NCI-H345 treated with DMSO at 0.1 percent for 48 hours (cell line): ENCODE results near the gene RASSF5.
A peak's percentile ranks its signal among the peaks of the same experiment; 100 is the strongest.
"Not testable (repeated sequence)": the region's sequence is repeated elsewhere in the genome, so short reads cannot be mapped to it uniquely, and the experiment has no call there.

Source experiments
- DNase-seq: peaks from one replicate; lab custom pipeline; 2025; ENCODE audit not compliant: unreplicated experiment; lab: John Stamatoyannopoulos, UW

The RASSF5 gene

DNA sequence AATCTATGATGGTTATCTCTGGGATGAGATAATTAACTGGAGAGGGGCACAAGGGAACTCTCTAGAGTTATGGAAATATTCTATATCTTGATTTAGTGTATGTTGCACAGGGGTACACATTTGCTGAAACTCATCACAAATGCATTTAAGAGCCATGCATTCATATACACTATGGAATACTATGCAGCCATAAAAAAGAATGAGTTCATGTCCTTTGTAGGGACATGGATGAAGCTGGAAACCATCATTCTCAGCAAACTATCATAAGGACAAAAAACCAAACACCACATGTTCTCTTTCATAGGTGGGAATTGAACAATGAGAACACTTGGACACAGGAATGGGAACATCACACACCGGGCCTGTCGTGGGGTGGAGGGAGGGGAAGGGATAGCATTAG lies 119.1 kb downstream of the RASSF5 start:
- not testable (repeated sequence) for DNase-seq

DNA sequence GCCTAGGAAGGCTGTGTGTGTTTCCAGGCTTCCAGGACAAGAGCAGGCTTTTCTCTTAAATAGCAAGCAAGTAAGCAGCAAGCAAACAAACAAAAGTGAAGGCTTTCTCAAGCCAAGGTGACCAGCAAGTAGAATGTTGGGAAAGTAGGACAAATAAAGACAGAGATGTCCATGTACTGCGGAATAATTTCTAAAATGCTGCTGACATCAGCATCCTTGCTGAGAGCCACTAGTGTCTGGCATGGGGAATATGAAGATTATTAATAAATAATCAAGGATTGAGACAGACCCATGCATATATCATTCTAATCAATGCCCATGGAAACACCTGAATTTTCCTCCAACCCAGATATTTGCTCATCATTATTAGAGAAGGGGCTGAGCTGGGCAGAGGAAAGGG lies 121.6 kb downstream of the RASSF5 start:
- DNase-seq: no peak

DNA sequence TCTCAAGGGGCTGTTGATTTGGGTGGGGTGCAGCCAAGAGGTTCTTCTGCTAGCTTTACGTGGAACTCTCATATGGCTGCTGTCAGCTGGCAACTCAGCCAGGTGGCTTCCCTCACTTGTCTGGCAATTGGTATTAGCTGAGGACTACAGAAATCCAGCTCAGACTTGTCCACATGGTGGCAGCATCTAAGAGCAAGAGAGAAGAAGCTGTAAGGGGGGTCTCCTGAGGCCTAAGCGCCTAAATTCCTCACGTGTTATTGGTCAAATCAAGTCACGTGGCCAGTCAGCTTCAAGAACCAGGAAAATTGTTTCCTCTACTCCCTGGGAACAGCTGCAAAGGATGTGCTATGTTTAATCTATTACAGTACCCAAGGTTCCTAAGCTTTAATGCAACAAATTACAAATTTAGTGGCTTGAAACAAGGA lies 123.8 kb downstream of the RASSF5 start:
- DNase-seq: peak; percentile 59

DNA sequence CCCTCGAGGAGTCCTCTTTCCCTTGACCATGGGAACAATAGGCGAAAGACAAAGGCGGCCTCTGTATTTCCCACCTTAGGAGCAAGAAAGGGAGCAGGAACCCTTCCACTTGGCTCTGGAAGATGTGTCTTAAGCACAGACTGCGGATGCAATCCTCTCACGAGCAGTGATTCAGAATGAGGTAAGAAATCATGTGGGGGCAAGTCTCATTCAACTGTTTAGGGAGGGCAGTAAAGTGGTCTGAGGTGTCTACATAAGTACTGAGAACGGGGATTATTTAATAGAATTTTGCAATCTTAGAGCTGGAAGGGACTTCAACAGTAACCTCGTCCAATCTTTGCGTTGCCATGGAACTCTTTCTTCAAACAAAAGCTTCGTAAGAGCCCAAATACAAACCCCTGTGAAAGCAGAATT lies 126.4 kb downstream of the RASSF5 start:
- no peak for DNase-seq

DNA sequence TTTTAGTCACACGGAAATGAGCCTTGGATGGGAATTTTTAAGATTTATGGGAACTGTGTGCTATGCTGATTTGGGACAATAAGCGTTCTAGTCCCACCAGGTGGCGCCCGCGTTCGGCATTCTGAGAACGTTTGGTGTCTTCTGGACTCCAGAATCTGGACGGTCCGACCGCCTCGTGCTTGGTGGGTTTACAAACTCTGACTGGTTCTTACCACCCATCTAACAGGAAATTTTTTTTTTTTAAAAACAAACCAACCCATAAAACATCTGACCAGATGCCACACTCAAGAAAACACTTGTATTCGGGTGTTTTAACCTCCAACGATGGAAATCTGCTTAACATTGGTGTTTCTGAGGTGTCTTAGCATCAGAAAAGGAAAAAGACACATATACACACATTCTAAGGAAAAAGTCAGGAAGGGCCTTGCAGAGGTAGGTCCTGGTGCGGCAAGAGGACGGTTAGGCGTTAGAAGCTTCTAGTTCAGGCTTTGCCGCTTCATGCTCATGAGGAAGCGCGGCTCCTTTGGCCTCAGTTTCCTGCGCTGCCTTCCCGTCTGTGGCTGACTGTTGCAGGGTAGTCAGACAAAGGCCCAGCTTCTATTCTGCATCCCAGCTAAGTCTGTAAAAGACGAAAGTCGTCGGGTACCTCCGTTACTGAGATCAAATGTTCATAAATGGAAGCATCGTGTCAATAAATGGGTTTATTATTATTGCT lies 127.2 kb downstream of the RASSF5 start:
- DNase-seq: peak; percentile 76

DNA sequence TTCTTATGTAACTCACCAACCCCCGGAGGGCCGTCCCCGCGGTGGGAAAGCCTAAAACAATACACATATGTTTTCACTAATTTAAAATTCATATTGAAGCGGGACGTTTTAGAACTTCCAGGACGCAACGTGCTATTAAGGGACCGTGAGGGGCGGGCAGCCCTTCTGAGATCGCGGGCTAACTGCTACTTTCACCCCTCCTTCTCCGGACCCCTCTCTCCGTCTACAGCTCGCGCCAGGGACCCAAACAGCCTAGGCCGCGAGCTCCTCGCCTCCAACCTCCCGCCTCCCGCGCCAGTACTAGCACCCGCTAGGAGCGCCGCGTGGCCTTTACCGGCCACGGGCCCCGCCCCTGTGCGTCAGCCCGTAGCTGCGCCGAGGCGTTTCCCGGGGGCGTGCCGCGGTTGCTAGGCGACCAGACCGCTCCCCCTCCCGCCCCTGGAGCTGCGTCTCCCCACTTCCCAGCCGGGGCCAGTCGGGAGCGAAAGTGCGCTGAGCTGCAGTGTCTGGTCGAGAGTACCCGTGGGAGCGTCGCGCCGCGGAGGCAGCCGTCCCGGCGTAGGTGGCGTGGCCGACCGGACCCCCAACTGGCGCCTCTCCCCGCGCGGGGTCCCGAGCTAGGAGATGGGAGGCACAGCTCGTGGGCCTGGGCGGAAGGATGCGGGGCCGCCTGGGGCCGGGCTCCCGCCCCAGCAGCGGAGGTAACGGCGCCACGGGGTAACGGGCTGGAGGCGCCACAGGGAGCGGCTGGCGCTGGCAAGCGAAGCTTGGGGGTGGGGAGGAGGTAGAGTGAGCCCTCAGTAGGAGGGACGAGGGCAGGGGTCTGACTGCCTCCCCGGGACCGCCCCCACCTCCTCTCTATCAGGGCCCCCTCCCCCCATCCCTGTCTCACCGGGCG lies 128.0 kb downstream of the RASSF5 start, which contains the start of gene DYRK3:
Gene DYRK3 (plus strand): TSS at position 457 of the 898 bp plus-strand sequence. CDS start 168 bp downstream, at position 625.
- DNase-seq: peak; percentile 91

DNA sequence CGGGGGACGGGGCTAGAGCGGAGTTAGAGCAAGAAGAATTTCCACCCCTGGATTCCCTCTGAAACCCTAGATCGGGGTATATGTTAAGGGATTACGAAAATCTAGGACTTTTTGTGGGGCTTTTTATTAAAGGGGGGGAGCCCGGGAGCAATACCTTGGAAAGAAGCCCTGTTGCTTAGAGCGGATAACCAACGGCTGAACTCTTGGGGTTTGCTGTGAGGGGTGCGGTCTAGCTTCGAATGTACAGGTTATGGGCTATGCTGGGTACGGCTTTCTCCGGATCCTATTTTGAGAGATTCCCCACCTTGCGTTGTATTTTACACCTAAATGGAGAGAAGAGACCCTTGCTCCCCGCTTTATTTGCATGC lies 128.6 kb downstream of the RASSF5 start:
- DNase-seq: peak; percentile 4

DNA sequence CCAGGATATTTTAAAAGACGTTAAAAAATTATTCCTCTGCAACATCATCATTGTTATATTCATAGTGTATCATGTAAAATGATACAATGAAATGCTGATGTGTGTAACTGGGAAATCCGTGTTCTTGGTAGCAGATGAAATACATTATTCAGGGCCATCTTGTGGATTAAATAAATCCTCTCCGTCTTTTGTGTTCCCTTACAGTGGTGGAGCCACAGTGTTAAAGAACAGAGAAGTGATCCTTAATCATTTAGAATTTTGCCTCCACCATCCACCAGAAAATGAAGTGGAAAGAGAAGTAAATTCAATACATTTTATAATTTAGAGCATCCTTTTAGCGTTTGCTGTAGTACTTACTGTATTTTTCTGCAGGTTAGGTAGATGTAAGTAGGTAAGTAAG lies 129.3 kb downstream of the RASSF5 start:
- DNase-seq: peak; percentile 5

DNA sequence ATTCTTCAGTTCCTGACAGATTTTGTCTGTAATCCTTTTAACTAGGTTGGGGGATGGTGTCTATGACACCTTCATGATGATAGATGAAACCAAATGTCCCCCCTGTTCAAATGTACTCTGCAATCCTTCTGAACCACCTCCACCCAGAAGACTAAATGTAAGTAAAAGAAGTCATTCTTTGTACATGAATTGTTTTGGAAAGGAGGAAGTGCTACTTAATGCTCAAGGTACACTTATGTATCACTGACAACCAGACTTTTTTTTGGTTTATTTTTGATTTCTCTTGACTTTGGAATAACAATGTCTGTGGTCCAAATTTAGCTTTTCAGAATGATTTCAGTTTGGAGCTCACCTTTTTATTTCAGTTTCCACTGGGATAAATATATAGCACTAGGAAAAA lies 130.3 kb downstream of the RASSF5 start:
- DNase-seq: no peak
